ENCODE results near the gene HSD3B7.

DNA sequence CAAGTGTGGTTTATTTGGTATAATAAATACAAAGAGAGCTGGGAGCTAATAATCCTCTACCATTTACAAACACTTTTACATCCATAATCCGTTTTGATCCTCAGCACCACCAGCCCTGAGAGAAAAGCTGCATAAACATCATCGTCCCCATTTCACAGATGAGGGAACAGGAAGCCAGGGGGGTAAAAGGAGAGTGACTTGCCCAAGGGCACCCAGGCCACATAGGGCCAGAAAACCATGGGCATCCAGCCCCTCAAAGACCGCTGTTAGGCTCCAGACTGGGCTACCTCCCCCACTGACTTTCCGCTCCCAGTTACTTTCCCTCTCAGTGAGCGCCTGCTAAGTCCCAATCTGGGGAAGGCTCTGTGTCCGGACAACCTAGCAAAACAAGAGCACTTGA is 18.7 kb downstream of the HSD3B7 start:
- TF ChIP-seq, protein P1, sequence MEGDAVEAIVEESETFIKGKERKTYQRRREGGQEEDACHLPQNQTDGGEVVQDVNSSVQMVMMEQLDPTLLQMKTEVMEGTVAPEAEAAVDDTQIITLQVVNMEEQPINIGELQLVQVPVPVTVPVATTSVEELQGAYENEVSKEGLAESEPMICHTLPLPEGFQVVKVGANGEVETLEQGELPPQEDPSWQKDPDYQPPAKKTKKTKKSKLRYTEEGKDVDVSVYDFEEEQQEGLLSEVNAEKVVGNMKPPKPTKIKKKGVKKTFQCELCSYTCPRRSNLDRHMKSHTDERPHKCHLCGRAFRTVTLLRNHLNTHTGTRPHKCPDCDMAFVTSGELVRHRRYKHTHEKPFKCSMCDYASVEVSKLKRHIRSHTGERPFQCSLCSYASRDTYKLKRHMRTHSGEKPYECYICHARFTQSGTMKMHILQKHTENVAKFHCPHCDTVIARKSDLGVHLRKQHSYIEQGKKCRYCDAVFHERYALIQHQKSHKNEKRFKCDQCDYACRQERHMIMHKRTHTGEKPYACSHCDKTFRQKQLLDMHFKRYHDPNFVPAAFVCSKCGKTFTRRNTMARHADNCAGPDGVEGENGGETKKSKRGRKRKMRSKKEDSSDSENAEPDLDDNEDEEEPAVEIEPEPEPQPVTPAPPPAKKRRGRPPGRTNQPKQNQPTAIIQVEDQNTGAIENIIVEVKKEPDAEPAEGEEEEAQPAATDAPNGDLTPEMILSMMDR (IDR thresholded peaks at IDR 0.05): no peak
- TF ChIP-seq EP300 (IDR thresholded peaks at IDR 0.05): no peak
